Skin of body (tissue), 2 donors: ENCODE measurements around the gene CWC22. TPM values are rescaled to one million over a fixed set of nuclear protein-coding genes. Genes with fewer than 3 reads are reported as not detected.
"Not testable (repeated sequence)": the region's sequence is repeated elsewhere in the genome, so short reads cannot be mapped to it uniquely, and the experiment has no call there.

Experiments used
- DNase-seq: peaks from one replicate; lab custom pipeline; 2025; lab: John Stamatoyannopoulos, UW
- total RNA-seq: library from RNA; depleted of rRNA; stranded (reverse); fragments of >200 nt; gene quantifications from one replicate; pipeline ENCODE4 v1.2.3, GENCODE V29; 2014

The CWC22 gene
- total RNA-seq, 1 donor from 2014 or later = 25.5 TPM

DNA sequence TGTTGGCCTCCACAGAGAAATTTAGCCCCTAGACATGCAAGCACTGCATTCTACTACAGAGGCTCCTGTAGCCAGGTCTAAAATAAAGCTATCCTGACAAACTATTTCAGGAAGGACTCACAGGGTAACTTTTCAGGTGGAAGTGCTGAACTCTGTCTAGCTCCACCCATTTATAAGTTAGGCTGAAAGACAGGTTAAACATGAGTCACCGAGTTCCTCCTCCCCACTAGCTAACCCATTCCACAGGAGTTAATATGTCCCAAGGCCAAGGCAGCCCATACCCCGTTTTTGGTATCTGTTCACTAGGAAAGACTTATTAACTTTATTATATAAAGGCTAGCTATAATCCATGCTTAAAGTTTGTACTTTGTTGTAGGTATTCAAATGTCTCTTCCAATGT lies 3.5 kb downstream of the CWC22 start:
- no peak for DNase-seq

DNA sequence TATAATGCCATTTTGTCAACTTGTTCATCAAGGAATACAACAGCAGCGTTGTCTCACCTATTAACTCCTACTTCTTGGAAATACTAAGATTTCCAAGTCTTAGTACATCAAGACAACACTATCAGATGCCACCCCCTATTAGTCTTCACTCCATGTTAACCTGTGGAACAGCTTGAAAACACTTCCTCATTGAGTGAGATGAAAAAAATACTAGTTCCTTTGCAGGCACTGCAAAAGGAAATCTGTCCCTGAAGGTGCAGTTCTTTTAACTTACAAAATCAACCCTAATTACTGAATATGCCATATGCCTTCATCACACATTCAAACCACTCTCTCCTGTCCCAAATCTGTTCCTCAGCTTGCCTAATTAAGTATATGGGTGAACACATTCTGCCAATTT lies 4.0 kb downstream of the CWC22 start:
- DNase-seq = no peak

DNA sequence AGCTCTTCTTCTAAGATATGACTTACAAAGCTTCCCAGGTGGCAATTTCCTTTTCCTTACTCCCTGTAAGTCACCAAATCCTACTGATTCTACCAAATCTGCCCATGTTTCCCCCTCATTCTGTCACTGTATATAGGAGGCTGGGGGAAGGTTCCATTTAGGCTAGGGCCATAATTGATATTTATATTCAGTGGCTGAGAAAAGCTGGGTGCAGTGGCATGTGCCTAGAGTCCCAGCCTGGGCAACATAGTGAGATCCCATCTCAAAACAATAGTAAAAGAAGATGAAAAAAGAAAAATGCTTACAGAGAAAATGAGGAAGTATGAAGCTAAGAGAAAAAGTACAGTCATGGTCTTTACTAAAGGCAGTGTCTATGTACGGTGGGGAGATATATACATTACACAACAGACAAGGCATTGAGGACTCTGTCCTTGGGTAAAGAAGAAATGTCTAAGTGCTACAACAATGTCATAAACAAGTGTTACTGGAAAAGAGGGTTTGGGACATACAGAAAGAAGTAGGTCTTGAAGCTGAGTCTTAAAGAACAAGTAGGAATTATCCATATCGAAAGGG lies 4.8 kb downstream of the CWC22 start:
- DNase-seq = no peak

DNA sequence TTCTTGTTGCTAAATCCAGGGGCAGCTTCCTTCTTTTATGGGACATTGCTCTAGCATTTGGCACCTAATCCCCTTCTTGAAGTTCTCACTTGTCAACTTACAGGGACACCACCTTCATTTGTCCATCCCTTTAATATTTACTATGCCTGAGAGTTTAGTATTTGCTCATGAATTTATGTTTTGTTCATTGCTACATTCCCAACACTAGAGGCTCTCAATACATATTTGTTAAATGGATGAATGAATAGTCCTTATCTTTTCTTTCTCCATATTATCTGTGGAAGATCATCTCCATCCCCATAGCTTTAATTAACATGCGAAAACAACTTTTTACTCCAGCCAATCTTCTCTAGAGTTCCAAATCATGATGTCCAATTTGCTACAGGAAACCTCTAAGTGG lies 5.4 kb downstream of the CWC22 start:
- DNase-seq = no peak

DNA sequence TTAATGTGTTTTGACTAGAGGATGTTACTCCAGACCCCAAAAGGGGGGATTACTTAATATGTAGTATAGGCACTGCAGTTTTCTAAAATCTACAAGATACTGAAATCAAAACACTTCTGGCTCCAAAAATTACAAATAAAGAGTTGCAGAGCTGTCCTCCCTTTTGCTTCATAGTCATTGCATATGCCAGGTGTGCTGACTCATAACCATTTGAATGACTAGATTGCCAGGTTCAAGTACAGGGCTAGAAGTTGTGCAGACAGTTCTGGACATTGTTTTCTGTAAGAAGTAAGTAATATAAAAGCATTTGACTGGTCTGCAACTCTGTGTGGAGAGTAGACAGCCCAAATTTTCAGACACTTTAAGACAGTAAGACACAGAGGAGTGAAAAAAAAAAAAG lies 6.7 kb downstream of the CWC22 start:
- no peak for DNase-seq

DNA sequence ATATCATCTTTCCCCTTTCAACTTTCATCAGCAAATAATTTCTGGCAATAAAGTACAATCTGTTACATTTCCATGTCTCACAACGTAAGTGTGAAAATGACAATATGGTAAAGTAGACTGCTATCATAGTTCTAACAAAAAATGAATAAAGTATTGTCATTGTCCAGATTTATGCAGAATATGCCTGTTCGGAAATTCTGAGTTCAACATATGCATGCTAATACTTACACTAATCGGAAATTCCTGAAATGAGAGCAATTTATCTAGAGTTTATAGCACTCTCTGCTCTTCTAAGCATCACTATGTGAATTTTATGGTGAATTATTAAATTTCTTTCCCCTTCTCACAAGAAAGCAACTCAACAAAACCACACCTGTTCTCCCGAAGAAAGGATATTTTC lies 8.1 kb downstream of the CWC22 start:
- DNase-seq = no peak

DNA sequence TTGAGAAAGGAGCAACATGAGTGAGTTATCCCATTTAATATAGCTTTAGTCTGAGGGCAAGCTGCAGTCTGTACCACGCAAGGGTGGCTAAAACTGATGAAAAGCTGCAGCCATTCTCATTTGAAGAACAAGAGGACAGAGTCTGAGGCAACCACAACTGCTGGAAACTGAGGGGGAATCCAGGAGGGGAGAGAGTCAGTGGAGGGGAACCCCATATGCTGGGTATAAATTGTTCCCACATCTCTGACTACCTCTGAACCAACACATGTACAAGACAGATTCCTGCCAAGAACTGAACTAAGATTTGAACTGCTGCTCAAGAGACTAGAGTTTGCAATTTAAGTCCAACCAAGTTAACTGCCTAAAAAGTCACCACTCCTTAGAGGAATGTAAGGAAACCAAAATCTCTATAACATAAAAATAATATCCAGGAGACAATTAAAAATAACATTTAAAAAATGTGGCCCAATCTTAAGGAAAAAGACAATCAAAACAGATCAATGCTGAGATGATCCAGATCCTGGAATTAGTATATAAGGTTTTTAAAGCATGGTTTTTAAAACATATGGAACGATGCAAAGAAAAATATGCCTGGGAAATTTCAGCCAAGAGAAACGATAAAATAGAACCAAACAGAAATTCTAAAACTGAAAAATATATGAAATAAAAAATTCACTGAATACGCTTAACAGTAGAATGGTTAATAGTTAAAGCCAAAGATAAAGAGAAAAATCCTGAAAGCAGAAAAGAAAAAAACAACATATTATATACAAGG lies 11.2 kb downstream of the CWC22 start:
- no peak for DNase-seq

DNA sequence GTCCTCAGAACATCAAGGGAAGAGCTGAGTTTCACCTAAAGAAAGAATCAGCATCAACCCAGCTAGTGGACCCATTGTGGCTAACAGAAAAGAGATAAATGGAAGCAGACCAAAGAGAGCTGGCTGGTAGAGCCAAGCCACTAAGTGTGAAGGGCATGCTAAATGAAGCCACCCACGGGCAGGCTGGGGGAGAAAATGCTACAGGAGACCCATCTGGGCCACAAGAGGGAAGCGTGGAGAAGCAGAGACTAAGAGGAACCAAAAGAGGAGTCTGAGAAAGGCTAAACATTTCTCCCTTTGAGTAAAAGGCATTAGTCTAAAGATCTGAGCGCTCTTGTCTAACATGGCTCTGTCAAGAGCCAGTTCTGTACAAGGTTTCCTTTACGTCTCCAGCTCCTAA lies 15.8 kb downstream of the CWC22 start:
- DNase-seq = no peak

DNA sequence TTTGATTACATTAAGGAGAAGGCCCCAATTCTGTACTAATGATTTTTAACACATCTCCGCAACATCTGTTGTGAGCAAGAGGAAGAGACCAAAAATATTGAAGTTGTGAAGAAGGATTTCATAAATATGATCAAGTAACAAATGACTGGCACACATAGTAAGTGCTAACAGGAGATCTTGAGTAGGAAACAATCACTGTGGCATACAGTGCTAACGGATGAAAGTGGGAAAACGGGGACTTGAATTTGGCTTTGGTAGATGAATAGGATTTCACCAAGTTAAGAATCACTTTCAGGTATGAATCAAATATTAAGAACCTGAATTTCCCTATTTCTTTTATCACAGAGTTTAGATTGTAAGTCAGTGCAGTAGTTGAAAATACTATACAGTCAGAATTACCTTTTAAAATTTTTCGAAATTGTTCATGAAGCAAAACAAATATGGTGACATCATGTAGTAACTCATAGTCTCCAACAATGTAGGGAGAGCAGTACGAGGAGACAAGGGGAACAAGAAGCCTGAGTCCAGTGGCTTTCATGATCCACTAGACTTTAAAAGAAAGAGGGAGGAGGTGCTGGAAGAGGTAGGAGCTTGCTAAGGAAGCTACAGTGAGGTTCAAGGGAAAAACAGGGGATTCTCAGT lies 16.3 kb downstream of the CWC22 start:
- no peak for DNase-seq

DNA sequence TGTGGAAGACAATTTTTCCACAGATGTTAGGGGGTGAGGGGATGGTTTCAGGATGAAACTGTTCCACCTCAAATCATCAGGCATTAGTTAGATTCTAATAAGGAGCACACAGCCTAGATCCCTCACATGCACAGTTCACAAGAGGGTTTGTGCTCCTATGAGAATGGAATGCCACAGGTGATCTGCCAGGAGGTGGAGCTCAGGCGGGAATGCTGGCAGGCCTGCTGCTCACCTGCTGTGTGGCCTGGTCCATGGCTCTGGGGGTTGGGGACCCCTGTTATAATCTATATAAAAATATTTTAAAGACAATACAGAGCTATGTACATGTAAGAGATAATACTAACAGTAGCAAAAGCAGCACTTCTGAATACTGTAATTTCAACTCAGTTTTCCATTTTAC lies 19.2 kb downstream of the CWC22 start:
- DNase-seq = no peak

DNA sequence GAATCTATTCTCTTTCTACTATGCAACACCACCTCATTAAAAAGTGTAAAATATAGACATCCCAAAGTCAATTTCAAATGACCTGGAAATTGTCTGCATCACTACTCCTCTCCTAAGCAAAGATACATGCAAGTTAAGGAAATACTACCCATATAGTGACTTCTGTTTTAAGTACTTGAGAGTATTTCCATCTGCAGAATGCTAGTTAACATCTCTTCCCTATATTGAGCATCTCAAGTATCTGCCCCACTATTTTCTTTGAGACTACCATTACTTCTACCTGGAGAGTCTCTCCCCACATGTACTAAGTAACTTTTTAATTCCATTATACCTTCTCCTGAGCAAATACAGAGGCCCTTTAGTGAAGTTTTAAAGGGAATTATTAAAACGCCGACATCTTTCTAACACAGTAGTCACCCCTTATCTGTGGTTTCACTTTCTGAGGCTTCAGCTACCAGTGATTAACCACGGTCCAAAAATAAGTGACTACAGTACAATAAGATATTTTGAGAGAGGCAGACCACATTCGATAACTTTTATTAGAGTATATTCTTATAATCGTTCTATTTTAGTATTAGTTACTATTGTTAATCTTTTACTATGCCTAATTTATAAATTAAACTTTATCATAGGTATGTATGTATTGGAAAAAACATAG lies 21.8 kb downstream of the CWC22 start:
- DNase-seq = no peak

DNA sequence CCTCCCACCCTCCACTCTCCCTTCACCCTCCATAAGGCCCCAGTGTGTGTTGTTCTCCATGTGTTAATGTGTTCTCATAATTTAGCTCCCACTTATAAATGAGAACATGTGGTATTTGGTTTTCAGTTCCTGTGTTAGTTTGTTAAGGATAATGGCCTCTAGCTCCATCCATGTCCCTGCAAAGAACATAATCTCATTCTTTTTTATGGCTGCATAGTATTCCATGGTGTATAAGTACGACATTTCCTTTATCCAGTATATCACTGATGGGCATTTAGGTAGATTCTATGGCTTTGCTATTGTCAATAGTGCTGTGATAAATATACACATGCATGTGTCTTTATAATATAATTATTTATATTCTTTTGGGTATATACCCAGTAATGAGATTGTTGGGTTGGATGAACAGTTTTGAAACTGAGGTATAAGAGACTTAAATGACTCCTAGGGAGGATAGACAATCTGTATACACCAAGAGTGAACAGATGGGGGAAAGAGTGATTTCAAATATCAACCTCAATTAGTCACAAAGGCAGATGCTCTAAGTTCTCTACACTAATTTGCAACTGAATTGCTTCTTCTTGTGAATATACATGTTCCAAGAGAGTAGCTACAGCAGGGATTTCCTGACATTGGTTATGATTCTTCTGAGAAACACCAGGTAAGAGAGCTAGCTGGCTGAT lies 23.7 kb downstream of the CWC22 start:
- no peak for DNase-seq

DNA sequence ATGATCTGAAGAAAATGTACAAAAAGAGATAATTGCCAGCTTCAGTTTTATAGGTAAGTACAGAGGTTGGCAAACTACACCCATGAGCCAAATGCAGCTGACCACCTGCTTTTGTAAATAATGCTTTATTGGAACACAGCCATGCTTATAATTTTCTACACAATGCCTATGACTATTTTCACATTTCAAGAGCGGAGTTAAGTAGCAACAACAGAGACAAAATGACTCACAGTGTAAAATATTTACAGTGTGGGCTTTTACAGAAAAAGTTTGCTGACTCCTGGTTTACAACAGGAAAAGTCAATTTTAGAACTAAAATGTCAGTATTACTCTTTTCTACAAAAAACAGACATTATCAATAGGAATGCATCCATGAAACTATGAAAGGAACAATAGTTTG lies 26.0 kb downstream of the CWC22 start:
- no peak for DNase-seq

DNA sequence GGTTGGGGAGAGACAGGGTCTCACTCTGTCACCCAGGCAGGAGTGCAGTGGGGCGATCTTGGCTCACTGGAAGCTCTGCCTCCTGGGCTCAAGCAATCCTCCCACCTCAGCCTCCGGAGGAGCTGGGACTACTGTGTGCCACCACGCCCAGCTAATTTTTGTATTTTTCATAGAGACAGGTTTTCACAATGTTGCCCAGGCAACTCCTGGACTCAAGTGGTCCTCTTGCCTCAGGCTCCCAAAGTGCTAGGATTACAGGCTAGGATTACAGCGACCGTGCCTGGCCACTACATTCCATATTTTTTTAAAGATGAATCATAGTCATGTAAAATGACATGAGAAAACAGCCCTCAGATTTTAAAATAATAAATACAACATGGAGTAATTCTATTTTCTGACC lies 32.3 kb downstream of the CWC22 start:
- DNase-seq = no peak

DNA sequence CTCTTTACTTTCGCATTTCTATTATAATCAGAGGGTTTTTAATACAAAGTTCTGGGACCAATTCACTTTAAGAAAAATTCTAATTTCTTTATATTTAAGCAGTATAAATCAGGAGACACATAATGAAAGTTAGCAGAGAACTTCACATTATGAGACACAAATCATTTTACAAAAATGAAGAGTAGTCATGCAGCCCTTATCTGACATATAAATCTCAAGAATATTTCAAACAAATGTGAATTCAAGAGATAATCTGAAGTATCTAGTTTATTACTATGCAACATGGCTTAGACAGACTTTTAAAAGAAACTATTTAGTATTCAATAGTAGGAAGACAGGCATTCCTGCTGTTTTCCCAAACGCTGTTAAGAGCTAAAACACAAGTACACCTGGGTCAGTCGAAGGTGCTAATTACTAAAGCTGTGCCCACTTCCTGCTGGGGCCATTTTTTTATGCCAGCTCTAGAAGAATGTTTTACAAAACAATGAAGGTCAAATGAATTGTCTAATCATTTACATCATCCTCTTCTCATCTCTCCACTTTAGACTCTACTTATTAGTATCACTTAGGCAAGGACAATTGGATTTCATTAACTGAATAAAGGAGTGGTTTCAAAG lies 40.2 kb downstream of the CWC22 start:
- no peak for DNase-seq

DNA sequence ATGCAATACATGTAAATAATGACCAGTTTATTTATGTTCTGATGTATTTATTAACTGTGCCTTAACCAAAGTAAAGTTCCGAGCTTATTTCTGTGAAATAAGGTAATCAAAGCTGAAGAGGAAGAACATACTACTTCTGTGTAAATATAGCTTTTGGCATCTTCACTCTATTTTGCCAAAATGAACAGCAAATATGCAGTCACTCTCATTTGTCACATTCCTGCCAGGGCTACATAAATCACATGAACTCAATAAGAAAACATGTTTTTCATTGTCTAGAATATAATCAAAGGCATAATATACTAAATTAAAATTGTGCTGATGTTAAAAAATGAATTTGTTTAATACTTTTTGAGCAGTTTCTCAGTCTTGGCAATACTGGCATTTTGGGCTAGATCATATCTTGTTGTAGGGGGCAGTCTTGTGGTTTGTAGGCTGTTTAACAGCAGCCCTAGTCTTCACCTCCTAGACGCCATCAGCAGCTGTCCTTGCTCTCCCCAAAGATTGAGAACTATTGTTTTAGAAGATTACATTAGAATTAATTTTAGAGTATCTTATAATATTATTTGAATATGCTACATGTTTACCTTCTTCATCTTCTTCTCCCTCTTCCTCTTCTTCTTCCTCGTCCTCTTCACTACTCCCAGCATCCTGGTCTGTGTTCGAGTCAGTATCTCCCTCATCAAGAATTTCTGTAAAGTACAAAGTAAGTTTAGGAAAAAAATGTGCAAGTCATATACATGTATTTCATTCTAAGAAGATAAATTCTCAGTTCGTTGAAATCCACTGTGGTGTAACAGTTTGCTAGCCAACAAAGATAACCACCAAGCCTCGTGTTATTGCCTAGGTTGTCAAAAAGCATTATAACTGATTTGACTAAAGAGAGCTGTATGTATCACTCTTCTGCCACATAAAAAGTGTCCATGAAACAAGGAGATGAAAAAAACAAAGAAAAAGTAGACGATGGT lies 41.5 kb downstream of the CWC22 start:
- no peak for DNase-seq

DNA sequence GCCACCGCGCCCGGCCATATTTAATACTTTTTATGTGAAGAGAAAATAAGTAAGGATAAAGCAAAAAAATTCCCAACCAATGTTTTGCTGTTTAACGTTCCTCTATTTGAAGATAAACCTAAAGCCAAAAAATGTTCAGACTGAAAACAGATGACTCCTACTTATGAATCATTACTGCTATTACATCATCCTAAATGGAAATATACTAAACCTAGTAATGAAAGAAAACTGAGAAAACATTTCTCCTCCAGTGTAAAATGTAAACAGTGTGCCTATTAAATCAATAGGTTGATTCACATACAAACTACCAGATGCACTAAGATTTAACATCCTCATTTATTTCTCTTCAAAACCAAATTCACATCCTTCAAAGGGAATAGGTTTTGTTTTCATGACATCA lies 43.5 kb downstream of the CWC22 start:
- no peak for DNase-seq

DNA sequence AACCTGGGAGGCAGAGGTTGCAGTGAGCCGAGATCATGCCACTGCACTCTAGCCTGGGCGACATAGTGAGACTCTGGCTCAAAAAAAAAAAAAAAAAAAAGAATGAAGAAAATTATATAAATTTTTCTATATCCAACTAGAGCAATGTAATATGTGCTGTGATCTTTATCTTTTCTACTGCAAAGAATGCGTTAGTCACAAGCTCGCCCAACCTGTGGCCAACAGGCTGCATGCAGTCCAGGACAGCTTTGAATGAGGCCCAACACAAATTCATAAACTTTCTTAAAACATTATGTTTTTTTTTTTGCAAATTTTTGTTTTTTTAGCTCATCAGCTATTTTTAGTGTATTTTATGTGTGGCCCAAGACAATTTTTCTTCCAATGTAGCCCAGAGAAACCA lies 48.8 kb downstream of the CWC22 start:
- not testable (repeated sequence) for DNase-seq

DNA sequence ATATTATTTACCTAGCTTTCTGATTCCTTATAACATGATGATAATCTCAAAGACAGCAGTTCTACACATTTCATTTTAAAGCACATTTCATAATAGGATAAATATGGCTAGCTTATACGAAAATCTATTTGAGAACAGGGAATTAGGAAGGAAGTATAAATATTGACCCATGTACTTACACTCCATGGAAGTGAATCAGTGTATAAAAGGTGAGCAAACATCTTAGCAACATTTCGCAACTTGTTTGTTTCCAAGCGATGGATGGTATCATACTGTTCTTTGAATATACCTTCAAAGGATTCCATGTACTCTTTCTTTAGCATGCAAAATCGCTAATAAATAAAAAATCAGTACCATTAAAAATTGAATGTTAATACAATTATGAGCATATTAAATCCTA lies 53.1 kb downstream of the CWC22 start:
- DNase-seq = no peak

DNA sequence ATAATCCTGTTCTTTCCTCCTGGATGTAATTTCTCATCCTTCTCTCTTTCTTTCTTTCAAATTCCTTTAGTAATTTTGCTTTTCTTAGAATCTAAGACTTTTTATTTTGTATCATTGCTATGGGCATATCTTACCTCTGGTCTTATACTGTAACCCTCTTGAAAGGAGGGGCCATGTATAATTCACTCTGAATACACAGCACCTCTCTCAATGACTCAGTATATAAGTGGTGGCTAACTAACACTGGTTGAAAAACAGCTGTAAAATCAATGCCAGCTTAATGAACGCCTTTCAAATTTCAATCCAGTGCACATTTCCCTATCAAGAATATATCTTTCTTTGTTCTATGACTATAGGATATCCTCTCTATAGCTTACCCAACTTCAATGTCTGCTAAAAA lies 53.7 kb downstream of the CWC22 start:
- DNase-seq = no peak
